Adrenal gland (tissue), 5 donors: Measurements from ENCODE around the gene TAOK2.

Source experiments
- CTCF ChIP-seq, 6 experiments: fragments of 450-650 bp in 4 of 6; fragments of 200-600 bp in 2 of 6; sonication (generic) in 1 of 6; IDR thresholded peaks; 1 replicate in 5 of 6; 2 replicates in 1 of 6; pipeline versions ENCODE4 v1.5.1 to v1.8.0; 2016 to 2021; ENCODE audit warnings: antibody characterized with exemption in 6 of 6, mild to moderate bottlenecking in 2 of 6, moderate library complexity in 1 of 6
- POLR2A ChIP-seq, 2 donors: fragments of 450-650 bp; IDR thresholded peaks; one replicate each; pipeline ENCODE4 v1.6.1; 2017; ENCODE audit warnings: antibody characterized with exemption in 2 of 2, mild to moderate bottlenecking in 2 of 2, moderate library complexity in 1 of 2
- donor health status: DM: no; HTN: no; CAD: no.

GRCh38 chr16:30026449-30026848, 52.8 kb downstream of the TAOK2 start:
- TF ChIP-seq CTCF (IDR thresholded peaks at IDR 0.05) (no peak), POLR2A (IDR thresholded peaks at IDR 0.05) (no peak)
